ENCODE measurements around the gene CNTN3.

The CNTN3 gene

DNA sequence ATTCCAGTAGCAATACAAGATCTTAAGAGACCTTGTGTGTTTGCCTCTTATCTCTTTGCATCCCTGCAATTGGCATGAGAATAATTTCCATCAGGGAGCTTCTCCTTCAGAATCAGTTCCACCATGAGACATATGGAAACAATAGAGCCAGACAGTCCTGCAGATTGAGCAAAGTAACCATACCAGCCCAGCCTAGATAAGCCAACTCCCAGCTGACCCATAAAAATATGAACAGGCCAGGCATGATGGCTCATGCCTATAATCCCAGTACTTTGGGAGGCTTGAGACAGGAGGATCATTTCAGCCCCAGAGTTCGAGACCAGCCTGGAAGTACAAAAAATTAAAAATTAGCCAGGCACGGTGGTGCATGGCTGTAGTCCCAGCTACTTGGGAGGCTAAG is 12.7 kb downstream of the CNTN3 start:
- TF ChIP-seq CSRNP3 (CRISPR knock-in tag; IDR thresholded peaks at IDR 0.05): no peak
- no peak for TF ChIP-seq ZNF8 (CRISPR knock-in tag; IDR thresholded peaks at IDR 0.05)
- TF ChIP-seq ZC3H10 (CRISPR knock-in tag; IDR thresholded peaks at IDR 0.05): no peak
- TF ChIP-seq ZFP30 (CRISPR knock-in tag; IDR thresholded peaks at IDR 0.05): no peak
- TF ChIP-seq TSHZ2 (CRISPR knock-in tag; IDR thresholded peaks at IDR 0.05): no peak
- TF ChIP-seq BACH2 (CRISPR knock-in tag; IDR thresholded peaks at IDR 0.05; ENCODE audit: borderline replicate concordance): no peak
- no peak for TF ChIP-seq POU6F1 (CRISPR knock-in tag; IDR thresholded peaks at IDR 0.05; ENCODE audit: borderline replicate concordance, low read depth)
- no peak for TF ChIP-seq SNAI2 (CRISPR knock-in tag; IDR thresholded peaks at IDR 0.05)
- TF ChIP-seq, protein P1, sequence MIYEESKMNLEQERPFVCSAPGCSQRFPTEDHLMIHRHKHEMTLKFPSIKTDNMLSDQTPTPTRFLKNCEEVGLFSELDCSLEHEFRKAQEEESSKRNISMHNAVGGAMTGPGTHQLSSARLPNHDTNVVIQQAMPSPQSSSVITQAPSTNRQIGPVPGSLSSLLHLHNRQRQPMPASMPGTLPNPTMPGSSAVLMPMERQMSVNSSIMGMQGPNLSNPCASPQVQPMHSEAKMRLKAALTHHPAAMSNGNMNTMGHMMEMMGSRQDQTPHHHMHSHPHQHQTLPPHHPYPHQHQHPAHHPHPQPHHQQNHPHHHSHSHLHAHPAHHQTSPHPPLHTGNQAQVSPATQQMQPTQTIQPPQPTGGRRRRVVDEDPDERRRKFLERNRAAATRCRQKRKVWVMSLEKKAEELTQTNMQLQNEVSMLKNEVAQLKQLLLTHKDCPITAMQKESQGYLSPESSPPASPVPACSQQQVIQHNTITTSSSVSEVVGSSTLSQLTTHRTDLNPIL (CRISPR knock-in tag; IDR thresholded peaks at IDR 0.05; ENCODE audit: low read depth): no peak
- no peak for ATAC-seq

- no peak for ATAC-seq
- TF ChIP-seq ZNF565 (CRISPR knock-in tag; conservative IDR thresholded peaks at IDR 0.05; ENCODE audit: low read depth) (no peak), TSHZ2 (CRISPR knock-in tag; IDR thresholded peaks at IDR 0.05) (no peak), ISL1 (CRISPR knock-in tag; IDR thresholded peaks at IDR 0.05) (no peak), PPARA (CRISPR knock-in tag; IDR thresholded peaks at IDR 0.05; ENCODE audit: borderline replicate concordance) (no peak), CSRNP3 (CRISPR knock-in tag; IDR thresholded peaks at IDR 0.05) (no peak), GLIS3 (CRISPR knock-in tag; IDR thresholded peaks at IDR 0.05) (no peak), ZFP30 (CRISPR knock-in tag; IDR thresholded peaks at IDR 0.05) (no peak), SNAI2 (CRISPR knock-in tag; IDR thresholded peaks at IDR 0.05) (no peak), ZNF8 (CRISPR knock-in tag; IDR thresholded peaks at IDR 0.05) (no peak), ZC3H10 (CRISPR knock-in tag; IDR thresholded peaks at IDR 0.05) (no peak), TCF4 (CRISPR knock-in tag; IDR thresholded peaks at IDR 0.05; ENCODE audit: borderline replicate concordance) (no peak), ARNTL (CRISPR knock-in tag; IDR thresholded peaks at IDR 0.05; ENCODE audit: borderline replicate concordance, low read depth) (no peak), RARB (CRISPR knock-in tag; IDR thresholded peaks at IDR 0.05) (no peak), OSR1 (CRISPR knock-in tag; IDR thresholded peaks at IDR 0.05) (no peak), BACH2 (CRISPR knock-in tag; IDR thresholded peaks at IDR 0.05; ENCODE audit: borderline replicate concordance) (no peak), ZFP3 (CRISPR knock-in tag; IDR thresholded peaks at IDR 0.05) (no peak), ESRRG (CRISPR knock-in tag; IDR thresholded peaks at IDR 0.05) (no peak)
- TF ChIP-seq, protein P2, sequence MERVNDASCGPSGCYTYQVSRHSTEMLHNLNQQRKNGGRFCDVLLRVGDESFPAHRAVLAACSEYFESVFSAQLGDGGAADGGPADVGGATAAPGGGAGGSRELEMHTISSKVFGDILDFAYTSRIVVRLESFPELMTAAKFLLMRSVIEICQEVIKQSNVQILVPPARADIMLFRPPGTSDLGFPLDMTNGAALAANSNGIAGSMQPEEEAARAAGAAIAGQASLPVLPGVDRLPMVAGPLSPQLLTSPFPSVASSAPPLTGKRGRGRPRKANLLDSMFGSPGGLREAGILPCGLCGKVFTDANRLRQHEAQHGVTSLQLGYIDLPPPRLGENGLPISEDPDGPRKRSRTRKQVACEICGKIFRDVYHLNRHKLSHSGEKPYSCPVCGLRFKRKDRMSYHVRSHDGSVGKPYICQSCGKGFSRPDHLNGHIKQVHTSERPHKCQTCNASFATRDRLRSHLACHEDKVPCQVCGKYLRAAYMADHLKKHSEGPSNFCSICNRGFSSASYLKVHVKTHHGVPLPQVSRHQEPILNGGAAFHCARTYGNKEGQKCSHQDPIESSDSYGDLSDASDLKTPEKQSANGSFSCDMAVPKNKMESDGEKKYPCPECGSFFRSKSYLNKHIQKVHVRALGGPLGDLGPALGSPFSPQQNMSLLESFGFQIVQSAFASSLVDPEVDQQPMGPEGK (CRISPR knock-in tag; IDR thresholded peaks at IDR 0.05; ENCODE audit: borderline replicate concordance): no peak
- TF ChIP-seq, protein P1 (CRISPR knock-in tag; IDR thresholded peaks at IDR 0.05; ENCODE audit: low read depth): no peak
Observed at GRCh38 chr3:74599564-74599963, 14.9 kb downstream of the CNTN3 start.

All from SK-N-SH treated with all-trans-retinoic acid at 6 μM for 48 hours (cell line).